VCaP (cell line): ENCODE data around the gene TMEM219.
"Not testable (repeated sequence)": the region's sequence is repeated elsewhere in the genome, so short reads cannot be mapped to it uniquely, and the experiment has no call there.

Experiments
- H3K27ac ChIP-seq: fragments of 450-650 bp; 2 replicates; pipeline ENCODE4 v1.5.1; 2017
- CTCF ChIP-seq: fragments of 450-650 bp; conservative IDR thresholded peaks from 2 replicates; pipeline ENCODE4 v1.5.1; 2017; ENCODE audit warnings: mild to moderate bottlenecking, moderate library complexity

The TMEM219 gene

GRCh38 chr16:30016555-30017276 is 54.8 kb downstream of the TMEM219 start:
- TF ChIP-seq CTCF, result no peak
- no peak overlapping the region for H3K27ac ChIP-seq

GRCh38 chr16:30017277-30017656 is 55.4 kb downstream of the TMEM219 start:
- TF ChIP-seq CTCF, result no peak
- no peak overlapping the region for H3K27ac ChIP-seq

DNA sequence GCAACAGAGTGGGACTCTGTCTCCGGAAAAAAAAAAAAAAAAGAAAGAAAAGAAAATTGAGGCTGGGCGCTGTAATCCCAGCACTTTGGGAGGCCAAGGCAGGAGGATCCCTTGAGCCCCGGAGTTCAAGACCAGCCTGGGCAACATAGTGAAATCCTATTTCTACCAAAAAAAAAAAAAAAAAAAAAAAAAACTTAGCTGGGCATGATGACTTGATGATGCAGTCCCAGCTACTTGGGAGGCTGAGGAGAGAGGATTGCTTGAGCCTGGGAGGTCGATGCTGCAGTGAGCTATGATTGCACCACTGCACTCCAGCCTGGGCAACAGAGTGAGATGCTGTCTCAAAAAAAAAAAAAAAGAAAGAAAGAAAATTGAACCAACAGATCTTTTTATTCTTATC is 56.1 kb downstream of the TMEM219 start:
- H3K27ac ChIP-seq, result not testable (repeated sequence)

DNA sequence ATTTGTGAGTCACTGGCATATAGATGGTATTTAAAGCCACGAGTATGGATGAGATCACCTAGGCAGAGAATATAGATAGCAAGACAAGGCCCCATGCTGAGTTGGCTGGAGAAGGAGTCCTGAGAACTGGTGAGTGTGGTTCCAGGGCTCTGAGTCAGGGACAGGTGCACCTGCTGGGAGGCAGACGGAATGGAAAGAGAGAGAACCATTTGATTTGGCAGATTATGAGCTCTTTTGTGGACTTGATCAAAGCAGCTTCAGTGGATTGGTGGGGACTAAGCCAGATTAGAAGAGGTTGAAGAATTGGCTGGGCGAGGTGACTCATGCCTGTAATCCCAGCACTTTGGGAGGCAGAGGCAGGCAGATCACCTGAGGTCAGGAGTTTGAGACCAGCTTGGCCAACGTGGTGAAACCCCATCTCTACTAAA is 56.9 kb downstream of the TMEM219 start:
- no peak for TF ChIP-seq CTCF
- no peak overlapping the region for H3K27ac ChIP-seq
